H1 (cell line): ENCODE results near the gene MEF2D. TPM values are rescaled to one million over a fixed set of nuclear protein-coding genes. Genes with fewer than 3 reads are reported as not detected.

ENCODE experiments used
- CTCF ChIA-PET: fragments of 300-600 bp; sonication (Branson Sonifier 250); formaldehyde crosslinking; loops from one replicate; lab custom pipeline; 2021; ENCODE audit not compliant: partially characterized antibody; lab: Charles Lee
- POLR2A ChIA-PET: fragments of 300-600 bp; sonication (Branson Sonifier 250); formaldehyde crosslinking; loops from one replicate; lab custom pipeline; 2021; ENCODE audit warnings: inconsistent platforms; ENCODE audit not compliant: partially characterized antibody; lab: Charles Lee
- DNase-seq, 2 experiments: peaks; one replicate each; pipeline versions ENCODE4 v3.0.0 to v3.0.0-alpha.2; 2010 to 2022; ENCODE audit warnings: low spot score in 2 of 2, low read depth in 1 of 2, mixed read lengths in 1 of 2
- FAIRE-seq: peaks from 2 replicates; lab custom pipeline; 2011; peaks lifted over from hg19 to GRCh38; lab: Jason Lieb, UNC
- H2AFZ ChIP-seq: 2 replicates; pipeline ENCODE4 v1.8.1; 2012; ENCODE audit warnings: low read length, inconsistent platforms
- H2AK5ac ChIP-seq: 2 replicates; pipeline ENCODE4 v1.6.1; 2013; ENCODE audit warnings: low read depth, low read length
- H2BK120ac ChIP-seq: replicated peaks from 2 replicates; pipeline ENCODE3; 2013; ENCODE audit warnings: low read depth, low read length, inconsistent platforms
- H2BK12ac ChIP-seq: 2 replicates; pipeline ENCODE4 v1.6.1; 2013; ENCODE audit warnings: low read depth, low read length
- H2BK15ac ChIP-seq: 2 replicates; pipeline ENCODE4 v1.6.1; 2013; ENCODE audit warnings: low read length
- H2BK20ac ChIP-seq: 2 replicates; pipeline ENCODE4 v1.6.1; 2013; ENCODE audit warnings: low read length
- H2BK5ac ChIP-seq: 2 replicates; pipeline ENCODE4 v1.6.1; 2013; ENCODE audit warnings: low read depth, low read length
- H3K14ac ChIP-seq: 2 replicates; pipeline ENCODE4 v1.6.1; 2013; ENCODE audit warnings: inconsistent platforms; ENCODE audit not compliant: insufficient read length
- H3K18ac ChIP-seq: 2 replicates; pipeline ENCODE4 v1.6.1; 2013; ENCODE audit warnings: low read length; ENCODE audit errors: extremely low read depth
- H3K23ac ChIP-seq: 2 replicates; pipeline ENCODE4 v1.6.1; 2013; ENCODE audit warnings: inconsistent platforms; ENCODE audit not compliant: insufficient read length
- H3K23me2 ChIP-seq: 2 replicates; pipeline ENCODE4 v1.6.1; 2013; ENCODE audit warnings: low read depth, low read length
- H3K27ac ChIP-seq: 2 replicates; pipeline ENCODE4 v1.6.1; 2011; ENCODE audit warnings: low read depth, low read length, inconsistent platforms
- H3K27me3 ChIP-seq, 4 experiments: replicated peaks in 1 of 4; 1 replicate in 1 of 4; 2 replicates in 3 of 4; pipeline versions ENCODE4 v1.6.1 to v1.8.1; 2011 to 2013; ENCODE audit warnings: low read length in 3 of 4, mild to moderate bottlenecking in 3 of 4, inconsistent platforms in 2 of 4, mixed read lengths in 2 of 4, moderate library complexity in 1 of 4; ENCODE audit not compliant: control insufficient read depth in 3 of 4, insufficient read depth in 3 of 4; ENCODE audit errors: extremely low read depth in 1 of 4
- H3K36me3 ChIP-seq, 4 experiments: 2 replicates each; pipeline versions ENCODE4 v1.6.1 to v1.8.1; 2011 to 2013; ENCODE audit warnings: mild to moderate bottlenecking in 4 of 4, low read length in 3 of 4, moderate library complexity in 2 of 4, control low read depth in 1 of 4, inconsistent platforms in 1 of 4; ENCODE audit not compliant: insufficient read depth in 4 of 4, control insufficient read depth in 2 of 4
- H3K4ac ChIP-seq: replicated peaks from 2 replicates; pipeline ENCODE3; 2013; ENCODE audit warnings: low read length, low read depth, mixed read lengths, inconsistent platforms; ENCODE audit not compliant: insufficient read length
- H3K4me1 ChIP-seq, 4 experiments: replicated peaks in 1 of 4; 1 replicate in 1 of 4; 2 replicates in 3 of 4; pipeline versions ENCODE4 v1.6.1 to v1.8.1; 2011 to 2013; ENCODE audit warnings: low read length in 3 of 4, inconsistent platforms in 2 of 4, mixed read lengths in 1 of 4; ENCODE audit not compliant: insufficient read depth in 4 of 4, control insufficient read depth in 3 of 4
- H3K4me2 ChIP-seq, 2 experiments: 2 replicates each; pipeline versions ENCODE4 v1.6.1 to v1.8.1; 2011 to 2013; ENCODE audit warnings: low read depth in 2 of 2, low read length in 2 of 2, control low read depth in 1 of 2, inconsistent platforms in 1 of 2, mild to moderate bottlenecking in 1 of 2; ENCODE audit not compliant: insufficient read depth in 1 of 2
- H3K4me3 ChIP-seq, 4 experiments: fragments of 200-600, 300-600 bp in 1 of 4; sonication (generic), shearing (Covaris generic), sonication (Bioruptor Twin) in 1 of 4; 2 replicates each; pipeline versions ENCODE4 v1.5.1 to v1.8.1; 2011 to 2016; ENCODE audit warnings: low read length in 4 of 4, low read depth in 3 of 4, control low read depth in 2 of 4, inconsistent platforms in 2 of 4, mild to moderate bottlenecking in 2 of 4, mixed read lengths in 1 of 4, moderate library complexity in 1 of 4; ENCODE audit not compliant: insufficient read depth in 2 of 4; ENCODE audit errors: extremely low read depth in 1 of 4
- H3K56ac ChIP-seq: replicated peaks from 2 replicates; pipeline ENCODE3; 2013; ENCODE audit warnings: low read depth, mild to moderate bottlenecking, mixed read lengths, low read length, inconsistent platforms; ENCODE audit not compliant: insufficient read length
- H3K79me1 ChIP-seq: 2 replicates; pipeline ENCODE4 v1.6.1; 2013; ENCODE audit warnings: low read depth, low read length, control low read depth
- H3K79me2 ChIP-seq, 2 experiments: 2 replicates each; pipeline versions ENCODE4 v1.6.1 to v1.8.1; 2012 to 2013; ENCODE audit warnings: low read length in 2 of 2, mild to moderate bottlenecking in 2 of 2, inconsistent platforms in 1 of 2; ENCODE audit not compliant: insufficient read depth in 2 of 2, control insufficient read depth in 1 of 2
- H3K9ac ChIP-seq, 4 experiments: replicated peaks in 1 of 4; 1 replicate in 1 of 4; 2 replicates in 3 of 4; pipeline versions ENCODE4 v1.6.1 to v1.8.1; 2011 to 2013; ENCODE audit warnings: low read depth in 3 of 4, low read length in 3 of 4, control low read depth in 2 of 4, mild to moderate bottlenecking in 2 of 4, moderate library complexity in 2 of 4, inconsistent platforms in 1 of 4; ENCODE audit errors: extremely low read depth in 1 of 4
- H3K9me3 ChIP-seq, 2 experiments: 2 replicates each; pipeline versions ENCODE4 v1.6.1 to v1.8.1; 2012 to 2013; ENCODE audit warnings: mild to moderate bottlenecking in 2 of 2, moderate library complexity in 2 of 2, control low read depth in 1 of 2, inconsistent platforms in 1 of 2, low read depth in 1 of 2, low read length in 1 of 2, mixed read lengths in 1 of 2; ENCODE audit not compliant: insufficient read depth in 2 of 2
- H4K20me1 ChIP-seq, 2 experiments: replicated peaks in 1 of 2; 2 replicates each; pipeline versions ENCODE3 to v1.8.1; 2011 to 2013; ENCODE audit warnings: inconsistent platforms in 2 of 2, low read length in 2 of 2, mild to moderate bottlenecking in 1 of 2; ENCODE audit not compliant: insufficient read depth in 2 of 2, control insufficient read depth in 1 of 2
- H4K5ac ChIP-seq: 2 replicates; pipeline ENCODE4 v1.6.1; 2013; ENCODE audit warnings: low read length, low read depth, mixed read lengths, inconsistent platforms; ENCODE audit not compliant: insufficient read length
- H4K8ac ChIP-seq: 2 replicates; pipeline ENCODE4 v1.8.0; 2013; ENCODE audit warnings: mild to moderate bottlenecking, moderate library complexity, low read length, inconsistent platforms; ENCODE audit not compliant: insufficient read depth; ENCODE audit errors: extremely low read depth
- H4K91ac ChIP-seq: replicated peaks from 2 replicates; pipeline ENCODE3; 2013; ENCODE audit warnings: low read length, mixed read lengths, inconsistent platforms; ENCODE audit not compliant: insufficient read length
- CBX8 ChIP-seq: fragments of 300-800, 300-1000 bp; sonication (generic); IDR thresholded peaks from 2 replicates; pipeline ENCODE4 v1.7.1; 2016; ENCODE audit warnings: low read depth, low read length, borderline replicate concordance
- HDAC2 ChIP-seq, 2 experiments: fragments of 300-600 bp in 1 of 2; sonication (generic) in 1 of 2; IDR thresholded peaks; 2 replicates each; pipeline ENCODE4 v1.6.1; 2011 to 2012; ENCODE audit warnings: low read depth in 2 of 2, low read length in 2 of 2, mild to moderate bottlenecking in 2 of 2, moderate library complexity in 2 of 2, borderline replicate concordance in 1 of 2, inconsistent platforms in 1 of 2
- WGBS, 2 experiments: shearing (Covaris generic) in 1 of 2; methylation state at CpG; one replicate each; pipeline versions ENCODE4 v1.1.6 to v1.1.7; 2013 to 2015; ENCODE audit warnings: low lambda C conversion rate in 2 of 2, mixed read lengths in 2 of 2, inconsistent platforms in 1 of 2, low coverage in 1 of 2, missing lambda C conversion rate in 1 of 2; ENCODE audit not compliant: insufficient replicate concordance in 2 of 2, insufficient coverage in 1 of 2, insufficient read length in 1 of 2; ENCODE audit errors: extremely low coverage in 1 of 2, missing lambda C conversion rate in 1 of 2; 5-methylcytosine and 5-hydroxymethylcytosine counted together
- polyA plus RNA-seq, 7 experiments: library from polyadenylated mRNA; depleted of rRNA in 3 of 7; stranded (reverse) in 5 of 7; unstranded in 2 of 7; fragments of >200 nt in 5 of 7; fragments of 200-250 nt in 2 of 7; gene quantifications; 1 replicate in 5 of 7; 2 replicates in 1 of 7; 4 replicates in 1 of 7; pipeline versions ENCODE4 v1.2.1 to v1.2.3, GENCODE V29; 2011 to 2013; ENCODE audit warnings: missing spikeins in 2 of 7, mixed read lengths in 2 of 7
- total RNA-seq: library from RNA; stranded (reverse); fragmentation: NEBNext Ultra II Directional; extraction: Animal tissue kit (Norgen Biotek cat#: 25700); gene quantifications from 2 replicates; pipeline ENCODE4 v1.2.1, GENCODE V29; 2021

MEF2D gene
- total and polyA plus RNA-seq, 2 of the 8 experiments (the other 6 are each of a cell fraction or from before 2014, with no cell fraction given): 17.3 to 20.3 TPM

DNA sequence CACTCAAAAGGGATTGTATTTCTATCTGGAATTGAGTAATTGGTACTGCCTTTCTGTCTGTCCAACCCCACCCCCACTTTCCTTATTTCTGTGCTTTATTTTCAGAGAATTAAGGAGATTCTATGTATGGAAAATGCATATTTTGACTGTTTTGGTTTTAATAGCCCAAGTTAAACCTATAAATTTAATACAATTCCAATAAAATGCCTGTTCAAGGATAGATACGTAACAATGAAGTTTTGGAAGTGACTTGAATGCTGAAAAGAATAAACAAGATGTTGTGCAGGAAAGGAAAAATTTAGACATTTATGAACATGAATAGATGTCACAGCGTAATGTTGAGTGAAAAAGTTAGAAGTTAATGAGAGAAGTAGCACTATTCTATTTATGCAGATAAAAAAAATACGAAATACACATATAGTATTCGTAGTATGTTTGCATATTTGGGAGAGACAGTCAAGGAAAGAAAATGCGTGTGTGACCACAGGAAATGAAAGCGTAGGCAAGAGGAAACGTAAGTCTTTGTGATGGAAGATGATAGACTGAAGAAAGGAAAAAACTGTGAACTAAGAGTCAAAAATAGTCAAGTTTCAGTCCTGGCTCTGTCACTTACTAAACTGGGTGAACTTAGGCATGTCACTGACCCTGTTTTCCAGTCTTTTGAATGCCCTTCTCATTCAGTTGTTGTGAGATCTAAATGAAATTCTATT is 62.1 kb downstream of the MEF2D start:
- peaks cover 82 to 100% (median 97%) of the 10 kb centered on the region in 4 experiments for H3K27me3 ChIP-seq
- CTCF ChIA-PET: no interaction called here
- no peak for FAIRE-seq

More for the DNA sequence above, 62.1 kb downstream of the MEF2D start:
- no peak overlapping the region for H3K4me3 ChIP-seq
- peaks cover 6% of the 10 kb centered on the region; the same call in 1 of the 2 replicates for H3K23me2 ChIP-seq
- H3K4me1 ChIP-seq: peaks cover 6 to 26% (median 9%) of the 10 kb centered on the region in 4 experiments
- no peak for TF ChIP-seq HDAC2 (IDR thresholded peaks at IDR 0.05; ENCODE audit: borderline replicate concordance in 1 of 2, low read depth in 2 of 2, low read length in 2 of 2)
- peak; percentile 54; the same call in 1 of the 2 replicates for TF ChIP-seq CBX8
- H3K23ac ChIP-seq: no peak overlapping the region
- no peak overlapping the region for H4K8ac ChIP-seq
- H3K14ac ChIP-seq: no peak overlapping the region
- no peak overlapping the region for H3K9ac ChIP-seq
- no peak overlapping the region for H3K27ac ChIP-seq
- no peaks in the 10 kb centered on the region for H3K79me1 ChIP-seq
- no peak overlapping the region for H2BK15ac ChIP-seq
- no peak overlapping the region for H2AFZ ChIP-seq
- no peak overlapping the region for H2BK5ac ChIP-seq
- no peak overlapping the region for H3K18ac ChIP-seq
- H4K5ac ChIP-seq: no peak overlapping the region
- WGBS, 2 experiments: 22% methylated on average over 7 of the region's 7 CpGs; no CpG with 5 or more reads in 1 of the 2 experiments
- no peak for DNase-seq
- no peak overlapping the region for H2BK20ac ChIP-seq
- peak overlapping the region in 1 of 2 experiments; percentile 54; a peak in 1 of 4 replicates for H3K4me2 ChIP-seq
- no peak overlapping the region for H3K4ac ChIP-seq
- no peak overlapping the region for H2BK12ac ChIP-seq
- H3K9me3 ChIP-seq: no peaks in the 10 kb centered on the region
- no peak overlapping the region for H4K91ac ChIP-seq
- POLR2A ChIA-PET: no interaction called here
- peaks cover 4 to 16% of the 10 kb centered on the region in 2 experiments for H4K20me1 ChIP-seq
- H3K56ac ChIP-seq: no peak overlapping the region
- no peak overlapping the region for H2BK120ac ChIP-seq
- no peaks in the 10 kb centered on the region for H3K79me2 ChIP-seq
- H2AK5ac ChIP-seq: no peak overlapping the region
- peaks cover 0 to 10% (median 0%) of the 10 kb centered on the region in 4 experiments; a peak in 1 of 8 replicates for H3K36me3 ChIP-seq
